C4-2B (cell line): ENCODE results near the gene KCTD7.
"Not testable (repeated sequence)": the region's sequence is repeated elsewhere in the genome, so short reads cannot be mapped to it uniquely, and the experiment has no call there.

Experiments used
- ZFX ChIP-seq: fragments of 450-650 bp; IDR thresholded peaks from 2 replicates; pipeline ENCODE4 v1.6.1; 2017
- TF ChIP-seq, protein P1 (sequence below): fragments of 450-650 bp; conservative IDR thresholded peaks from 2 replicates; pipeline ENCODE4 v1.5.1; 2017; ENCODE audit warnings: mild to moderate bottlenecking

GRCh38 chr7:66580380-66580779, 48.3 kb upstream of the KCTD7 start:
- TF ChIP-seq, protein P1, sequence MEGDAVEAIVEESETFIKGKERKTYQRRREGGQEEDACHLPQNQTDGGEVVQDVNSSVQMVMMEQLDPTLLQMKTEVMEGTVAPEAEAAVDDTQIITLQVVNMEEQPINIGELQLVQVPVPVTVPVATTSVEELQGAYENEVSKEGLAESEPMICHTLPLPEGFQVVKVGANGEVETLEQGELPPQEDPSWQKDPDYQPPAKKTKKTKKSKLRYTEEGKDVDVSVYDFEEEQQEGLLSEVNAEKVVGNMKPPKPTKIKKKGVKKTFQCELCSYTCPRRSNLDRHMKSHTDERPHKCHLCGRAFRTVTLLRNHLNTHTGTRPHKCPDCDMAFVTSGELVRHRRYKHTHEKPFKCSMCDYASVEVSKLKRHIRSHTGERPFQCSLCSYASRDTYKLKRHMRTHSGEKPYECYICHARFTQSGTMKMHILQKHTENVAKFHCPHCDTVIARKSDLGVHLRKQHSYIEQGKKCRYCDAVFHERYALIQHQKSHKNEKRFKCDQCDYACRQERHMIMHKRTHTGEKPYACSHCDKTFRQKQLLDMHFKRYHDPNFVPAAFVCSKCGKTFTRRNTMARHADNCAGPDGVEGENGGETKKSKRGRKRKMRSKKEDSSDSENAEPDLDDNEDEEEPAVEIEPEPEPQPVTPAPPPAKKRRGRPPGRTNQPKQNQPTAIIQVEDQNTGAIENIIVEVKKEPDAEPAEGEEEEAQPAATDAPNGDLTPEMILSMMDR = not testable (repeated sequence)
- not testable (repeated sequence) for TF ChIP-seq ZFX
